ENCODE results near the gene GRM2.

DNA sequence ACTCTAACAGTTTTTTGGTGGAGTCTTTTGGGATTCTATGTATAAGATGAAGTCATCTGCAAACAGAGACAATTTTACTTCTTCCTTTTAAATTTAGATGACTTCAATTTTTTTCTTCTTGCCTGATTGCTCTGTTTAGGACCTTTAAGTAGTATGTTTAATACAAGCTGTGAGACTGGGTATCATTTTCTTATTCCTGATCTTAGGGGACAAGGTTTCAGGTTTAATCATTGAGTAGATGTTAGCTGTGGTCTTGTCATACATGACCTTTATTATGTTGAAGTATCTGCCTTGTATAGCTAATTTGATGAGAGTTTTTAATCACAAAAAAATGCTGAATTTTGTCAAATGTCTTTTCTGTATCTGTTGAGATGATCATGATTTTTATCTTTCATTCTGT is 20.6 kb downstream of the GRM2 start:
- TF ChIP-seq EZH2 (IDR thresholded peaks at IDR 0.05; ENCODE audit: low read length, missing control alignments): no peak
- TF ChIP-seq, protein P1, sequence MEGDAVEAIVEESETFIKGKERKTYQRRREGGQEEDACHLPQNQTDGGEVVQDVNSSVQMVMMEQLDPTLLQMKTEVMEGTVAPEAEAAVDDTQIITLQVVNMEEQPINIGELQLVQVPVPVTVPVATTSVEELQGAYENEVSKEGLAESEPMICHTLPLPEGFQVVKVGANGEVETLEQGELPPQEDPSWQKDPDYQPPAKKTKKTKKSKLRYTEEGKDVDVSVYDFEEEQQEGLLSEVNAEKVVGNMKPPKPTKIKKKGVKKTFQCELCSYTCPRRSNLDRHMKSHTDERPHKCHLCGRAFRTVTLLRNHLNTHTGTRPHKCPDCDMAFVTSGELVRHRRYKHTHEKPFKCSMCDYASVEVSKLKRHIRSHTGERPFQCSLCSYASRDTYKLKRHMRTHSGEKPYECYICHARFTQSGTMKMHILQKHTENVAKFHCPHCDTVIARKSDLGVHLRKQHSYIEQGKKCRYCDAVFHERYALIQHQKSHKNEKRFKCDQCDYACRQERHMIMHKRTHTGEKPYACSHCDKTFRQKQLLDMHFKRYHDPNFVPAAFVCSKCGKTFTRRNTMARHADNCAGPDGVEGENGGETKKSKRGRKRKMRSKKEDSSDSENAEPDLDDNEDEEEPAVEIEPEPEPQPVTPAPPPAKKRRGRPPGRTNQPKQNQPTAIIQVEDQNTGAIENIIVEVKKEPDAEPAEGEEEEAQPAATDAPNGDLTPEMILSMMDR (conservative IDR thresholded peaks at IDR 0.05 in 1 of 2, IDR thresholded peaks at IDR 0.05 in 1 of 2; ENCODE audit: low read depth in 1 of 2, low read length in 2 of 2): no peak

Measured in fibroblast of lung (primary cell).